Liver (tissue), 9 donors: ENCODE measurements around the gene FAM131C. TPM values are rescaled to one million over a fixed set of nuclear protein-coding genes. Genes with fewer than 3 reads are reported as not detected.

Experiments
- DNase-seq: peaks from one replicate; pipeline ENCODE4 v3.0.0-alpha.2; 2017; ENCODE audit warnings: low spot score
- H3K27ac ChIP-seq, 2 donors: one replicate each; pipeline ENCODE4 v1.7.0; 2013; ENCODE audit warnings: inconsistent platforms in 2 of 2, low read length in 2 of 2, control low read depth in 1 of 2, low read depth in 1 of 2, mild to moderate bottlenecking in 1 of 2
- H3K27me3 ChIP-seq, 4 donors: one replicate each; pipeline versions ENCODE4 v1.6.1 to v1.7.0; 2013; ENCODE audit warnings: low read length in 3 of 4, inconsistent platforms in 1 of 4, mild to moderate bottlenecking in 1 of 4, moderate library complexity in 1 of 4; ENCODE audit not compliant: control insufficient read depth in 4 of 4, insufficient read depth in 4 of 4
- H3K36me3 ChIP-seq, 4 donors: one replicate each; pipeline versions ENCODE4 v1.6.1 to v1.7.0; 2013; ENCODE audit warnings: low read length in 3 of 4, mild to moderate bottlenecking in 3 of 4, low read depth in 1 of 4, moderate library complexity in 1 of 4; ENCODE audit not compliant: control insufficient read depth in 4 of 4, insufficient read depth in 3 of 4
- H3K4me1 ChIP-seq, 4 donors: one replicate each; pipeline versions ENCODE4 v1.6.1 to v1.7.0; 2013; ENCODE audit warnings: low read length in 3 of 4, mild to moderate bottlenecking in 3 of 4, moderate library complexity in 1 of 4; ENCODE audit not compliant: control insufficient read depth in 4 of 4, insufficient read depth in 4 of 4
- H3K4me3 ChIP-seq, 3 donors: one replicate each; pipeline versions ENCODE4 v1.6.1 to v1.7.0; 2013; ENCODE audit warnings: low read length in 3 of 3, control low read depth in 1 of 3, low read depth in 1 of 3, mild to moderate bottlenecking in 1 of 3
- H3K9ac ChIP-seq, 2 donors: one replicate each; pipeline ENCODE4 v1.7.0; 2013; ENCODE audit warnings: low read length in 2 of 2, mild to moderate bottlenecking in 2 of 2, moderate library complexity in 2 of 2, control low read depth in 1 of 2, low read depth in 1 of 2
- H3K9me3 ChIP-seq, 4 donors: one replicate each; pipeline versions ENCODE4 v1.6.1 to v1.7.0; 2013; ENCODE audit warnings: low read length in 3 of 4; ENCODE audit not compliant: control insufficient read depth in 4 of 4
- CTCF ChIP-seq: fragments of 150-350 bp; IDR thresholded peaks from 2 replicates; pipeline ENCODE4 v1.5.1; 2017; ENCODE audit warnings: improper control_type of control experiment, low read depth, low read length; ENCODE audit not compliant: missing input control
- EGR1 ChIP-seq, 2 donors: IDR thresholded peaks; 2 replicates each; pipeline ENCODE4 v1.6.1; 2016 to 2018; ENCODE audit warnings: antibody characterized with exemption in 2 of 2, low read depth in 2 of 2
- FOXA1 ChIP-seq: IDR thresholded peaks from 2 replicates; pipeline ENCODE4 v1.6.1; 2016; ENCODE audit warnings: antibody characterized with exemption
- GABPA ChIP-seq, 2 donors: IDR thresholded peaks in 1 of 2; conservative IDR thresholded peaks in 1 of 2; 2 replicates each; pipeline ENCODE4 v1.6.1; 2016; ENCODE audit warnings: antibody characterized with exemption in 2 of 2, mild to moderate bottlenecking in 1 of 2, moderate library complexity in 1 of 2
- JUND ChIP-seq, 2 donors: IDR thresholded peaks; 2 replicates each; pipeline ENCODE4 v1.6.1; 2016; ENCODE audit warnings: antibody characterized with exemption in 2 of 2
- RAD21 ChIP-seq, 2 donors: IDR thresholded peaks; 2 replicates each; pipeline ENCODE4 v1.6.1; 2016; ENCODE audit warnings: antibody characterized with exemption in 2 of 2, mild to moderate bottlenecking in 2 of 2
- REST ChIP-seq: IDR thresholded peaks from 2 replicates; pipeline ENCODE4 v1.6.1; 2016; ENCODE audit warnings: antibody characterized with exemption, mild to moderate bottlenecking
- RXRA ChIP-seq, 2 donors: IDR thresholded peaks; 2 replicates each; pipeline ENCODE4 v1.6.1; 2017 to 2018; ENCODE audit warnings: antibody characterized with exemption in 2 of 2, mild to moderate bottlenecking in 1 of 2
- SP1 ChIP-seq: IDR thresholded peaks from 2 replicates; pipeline ENCODE4 v1.6.1; 2018; ENCODE audit warnings: antibody characterized with exemption, mild to moderate bottlenecking
- TAF1 ChIP-seq: conservative IDR thresholded peaks from 2 replicates; pipeline ENCODE4 v1.6.1; 2016; ENCODE audit warnings: antibody characterized with exemption, mild to moderate bottlenecking
- YY1 ChIP-seq: IDR thresholded peaks from 2 replicates; pipeline ENCODE4 v1.6.1; 2016; ENCODE audit warnings: antibody characterized with exemption, mild to moderate bottlenecking
- WGBS: extraction: QIAGEN DNeasy Blood & Tissue Kit; methylation state at CpG from one replicate; pipeline ENCODE4 v1.1.7; 2013; 5-methylcytosine and 5-hydroxymethylcytosine counted together
- polyA plus RNA-seq, 2 donors: library from polyadenylated mRNA; stranded (reverse) in 1 of 2; unstranded in 1 of 2; fragments of 200-250 nt in 1 of 2; fragments of >200 nt in 1 of 2; fragmentation: Nextera tagmentation in 1 of 2; extraction: Ambion mirVana in 1 of 2; gene quantifications; one replicate each; pipeline versions ENCODE4 v1.2.1 to v1.2.3, GENCODE V29; 2013 to 2015
- total RNA-seq, 2 donors: library from RNA; depleted of rRNA; stranded (reverse); fragments of >200 nt; gene quantifications; one replicate each; pipeline ENCODE4 v1.2.3, GENCODE V29; 2014
- TF ChIP-seq, protein P1 (sequence below): IDR thresholded peaks from 2 replicates; pipeline ENCODE4 v1.6.1; 2016; ENCODE audit warnings: antibody characterized with exemption
- TF ChIP-seq, protein P2 (sequence below): IDR thresholded peaks from 2 replicates; pipeline ENCODE4 v1.6.1; 2016; ENCODE audit warnings: antibody characterized with exemption
- donor health status: healthy.
- donor health status: healthy.
- donor health status: healthy.
- donor health status: healthy.
- donor health status: healthy.

The FAM131C gene
- total and polyA plus RNA-seq, 4 donors = 0.05 to 0.92 TPM; not detected in 2

DNA sequence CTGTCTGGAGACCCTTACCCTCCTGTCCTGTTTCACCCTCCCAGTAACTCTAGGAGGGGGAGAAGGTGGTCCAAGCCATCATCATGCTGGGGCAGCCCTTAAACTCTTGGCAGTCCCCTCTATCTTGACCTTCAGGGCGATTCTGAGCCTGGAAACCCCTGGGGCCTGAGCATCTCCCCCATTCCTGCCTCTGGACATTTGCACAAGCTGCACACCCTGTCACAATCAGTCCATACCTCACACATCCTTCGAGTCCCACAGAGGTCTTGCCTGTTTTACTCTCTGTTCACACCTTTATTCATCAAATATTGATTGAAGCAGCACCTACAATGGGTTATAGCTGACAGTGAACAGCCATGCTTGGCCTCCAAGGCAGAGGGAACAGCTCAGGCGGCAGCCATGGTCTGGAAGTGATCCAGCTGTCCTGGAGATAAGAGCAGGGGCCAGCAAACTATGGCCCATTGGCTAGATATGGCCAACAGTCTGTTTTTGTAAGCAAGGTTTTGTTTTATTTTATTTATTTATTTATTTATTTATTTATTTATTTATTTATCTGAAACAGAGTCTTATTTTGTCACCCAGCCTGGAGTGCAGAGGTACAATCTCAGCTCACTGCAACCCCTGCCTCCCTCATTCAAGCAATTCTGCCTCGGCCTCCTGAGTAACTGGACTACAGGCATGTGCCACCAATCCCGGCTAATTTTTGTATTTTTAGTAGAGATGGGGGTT, 7.1 kb upstream of the FAM131C start:
- no peak for DNase-seq
- WGBS = 84% methylated on average over 5 of the region's 5 CpGs
- Histone ChIP-seq H3K27me3 (no peaks in the 10 kb centered on the region), H3K9me3 (no peaks in the 10 kb centered on the region), H3K4me3 (no peak overlapping the region), H3K36me3 (no peaks in the 10 kb centered on the region), H3K9ac (no peak overlapping the region), H3K27ac (no peak overlapping the region), H3K4me1 (peaks cover 0 to 17% (median 9%) of the 10 kb centered on the region in 4 donors)
- TF ChIP-seq EGR1 (IDR thresholded peaks at IDR 0.05; ENCODE audit: low read depth in 2 of 2) (no peak), TAF1 (no peak), JUND (IDR thresholded peaks at IDR 0.05) (no peak), SP1 (no peak), REST (no peak), YY1 (no peak), GABPA (IDR thresholded peaks at IDR 0.05 in 1 of 2, conservative IDR thresholded peaks at IDR 0.05 in 1 of 2) (no peak), RAD21 (IDR thresholded peaks at IDR 0.05) (no peak), RXRA (IDR thresholded peaks at IDR 0.05) (no peak)
- TF ChIP-seq, protein P1, sequence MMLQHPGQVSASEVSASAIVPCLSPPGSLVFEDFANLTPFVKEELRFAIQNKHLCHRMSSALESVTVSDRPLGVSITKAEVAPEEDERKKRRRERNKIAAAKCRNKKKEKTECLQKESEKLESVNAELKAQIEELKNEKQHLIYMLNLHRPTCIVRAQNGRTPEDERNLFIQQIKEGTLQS = no peak
- TF ChIP-seq, protein P2, sequence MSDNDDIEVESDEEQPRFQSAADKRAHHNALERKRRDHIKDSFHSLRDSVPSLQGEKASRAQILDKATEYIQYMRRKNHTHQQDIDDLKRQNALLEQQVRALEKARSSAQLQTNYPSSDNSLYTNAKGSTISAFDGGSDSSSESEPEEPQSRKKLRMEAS = no peak

- Histone ChIP-seq H3K9ac (no peak overlapping the region), H3K27me3 (no peaks in the 10 kb centered on the region), H3K4me3 (no peak overlapping the region), H3K36me3 (no peaks in the 10 kb centered on the region), H3K9me3 (no peaks in the 10 kb centered on the region), H3K27ac (no peak overlapping the region), H3K4me1 (peaks cover 0 to 17% (median 9%) of the 10 kb centered on the region in 4 donors)
- WGBS = 41% methylated on average over 10 of the region's 10 CpGs
- TF ChIP-seq CTCF (peak; percentile 95), RAD21 (IDR thresholded peaks at IDR 0.05) (peak; percentile 93 to 95), RXRA (IDR thresholded peaks at IDR 0.05) (peak in 1 of 2 donors; percentile 30), FOXA1 (no peak)
- TF ChIP-seq, protein P1 = no peak
- peak; percentile 80 for DNase-seq
Observed at GRCh38 chr1:16078925-16079656, 5.6 kb upstream of the FAM131C start.
